NCI-H187 treated with DMSO at 0.1 percent for 48 hours (cell line): Measurements from ENCODE around the gene RPTOR.

Experiments
- DNase-seq: peaks from one replicate; lab custom pipeline; 2025; lab: John Stamatoyannopoulos, UW

RPTOR gene

GRCh38 chr17:80893604-80894438 is 349.2 kb downstream of the RPTOR start:
- DNase-seq = no peak

GRCh38 chr17:80894439-80894721 is 349.7 kb downstream of the RPTOR start:
- no peak for DNase-seq

- DNase-seq = no peak
These were observed 350.1 kb downstream of the RPTOR start for GRCh38 chr17:80894726-80895125.

GRCh38 chr17:80895366-80895765 is 350.7 kb downstream of the RPTOR start:
- no peak for DNase-seq

GRCh38 chr17:80898716-80899115 is 354.1 kb downstream of the RPTOR start:
- no peak for DNase-seq

- DNase-seq = no peak
These were observed 355.0 kb downstream of the RPTOR start for GRCh38 chr17:80899402-80900268.

GRCh38 chr17:80901319-80901718 is 356.7 kb downstream of the RPTOR start:
- DNase-seq = no peak

- DNase-seq = no peak
These were observed 357.7 kb downstream of the RPTOR start for GRCh38 chr17:80902197-80902962.

GRCh38 chr17:80902963-80903611 is 358.4 kb downstream of the RPTOR start:
- DNase-seq = no peak

GRCh38 chr17:80904036-80904753 is 359.6 kb downstream of the RPTOR start:
- no peak for DNase-seq

GRCh38 chr17:80905586-80906230 is 361.1 kb downstream of the RPTOR start:
- no peak for DNase-seq

- no peak for DNase-seq
These were observed 362.0 kb downstream of the RPTOR start for GRCh38 chr17:80906364-80907259.

GRCh38 chr17:80907281-80907680 is 362.6 kb downstream of the RPTOR start:
- no peak for DNase-seq

GRCh38 chr17:80908211-80908610 is 363.6 kb downstream of the RPTOR start:
- DNase-seq = no peak

GRCh38 chr17:80908776-80909175 is 364.1 kb downstream of the RPTOR start:
- no peak for DNase-seq

GRCh38 chr17:80909635-80910034 is 365.0 kb downstream of the RPTOR start:
- no peak for DNase-seq

GRCh38 chr17:80910043-80910442 is 365.4 kb downstream of the RPTOR start:
- no peak for DNase-seq

GRCh38 chr17:80912476-80912875 is 367.8 kb downstream of the RPTOR start:
- no peak for DNase-seq

- no peak for DNase-seq
These were observed 369.5 kb downstream of the RPTOR start for GRCh38 chr17:80913928-80914821.
